Stimulated activated CD8-positive, alpha-beta memory T cell treated with anti-CD3 and anti-CD28 coated beads, Interleukin-7, amount 100 ng/mL, for 4 hours (primary cell): ENCODE results near the gene SLN.

ENCODE experiments used
- DNase-seq, 2 donors: peaks; one replicate each; pipeline ENCODE4 v3.0.0-alpha.2; 2020; ENCODE audit warnings: low read depth in 2 of 2

Gene SLN

DNA sequence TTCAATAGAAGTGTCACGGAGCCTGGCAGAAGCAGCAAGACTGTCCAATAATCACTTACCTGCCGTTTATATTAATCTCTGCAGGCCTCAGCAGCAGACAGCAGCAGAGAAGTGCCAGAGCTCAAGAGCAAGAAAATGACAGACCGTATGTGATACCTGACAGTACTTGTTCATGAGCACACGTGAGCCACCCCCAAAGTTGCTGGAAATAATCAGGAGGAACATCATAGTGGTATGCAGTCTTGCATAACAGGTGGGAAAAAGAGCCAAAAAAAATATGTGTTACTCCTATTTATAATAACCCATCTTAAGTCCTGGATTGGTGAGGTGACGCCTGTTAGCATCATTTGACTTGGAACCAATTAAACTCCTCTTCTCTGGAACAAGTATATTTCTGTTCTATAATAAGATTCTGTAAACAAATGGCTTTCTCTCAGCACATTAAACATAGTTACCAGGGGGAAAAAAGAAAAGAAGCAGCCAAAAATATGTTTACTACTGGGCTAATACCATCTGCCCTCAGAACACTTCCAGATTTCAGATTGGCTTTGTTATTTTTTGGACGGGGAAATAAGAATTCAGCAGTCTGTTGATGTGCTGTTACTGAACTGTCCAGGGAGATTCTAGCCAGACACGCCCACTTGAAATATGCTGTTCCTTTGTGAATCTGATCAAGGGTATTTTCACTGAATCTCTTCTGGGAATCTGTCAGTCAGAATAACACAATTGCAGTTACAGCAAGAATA is 7.9 kb upstream of the SLN start:
- no peak for DNase-seq

DNA sequence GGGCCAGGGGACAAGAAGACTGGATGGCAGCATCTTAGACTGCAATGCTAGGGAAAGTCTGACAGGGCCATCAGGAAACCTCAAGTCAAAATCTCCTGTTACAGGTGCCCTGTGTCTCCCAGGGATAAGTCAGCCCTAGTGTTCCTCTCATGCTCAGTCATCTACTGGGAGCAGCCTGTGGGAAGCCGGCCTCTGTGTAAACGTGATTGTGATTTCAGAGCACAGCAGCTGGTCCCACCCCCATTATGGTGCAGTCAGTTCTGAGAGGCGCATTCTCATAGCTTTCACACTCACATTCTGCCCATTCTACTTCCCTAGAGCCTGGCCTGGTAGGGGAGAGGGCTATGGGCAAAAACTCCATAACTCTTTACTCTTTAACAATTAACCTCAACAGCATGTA is 7.2 kb upstream of the SLN start:
- DNase-seq: no peak

DNA sequence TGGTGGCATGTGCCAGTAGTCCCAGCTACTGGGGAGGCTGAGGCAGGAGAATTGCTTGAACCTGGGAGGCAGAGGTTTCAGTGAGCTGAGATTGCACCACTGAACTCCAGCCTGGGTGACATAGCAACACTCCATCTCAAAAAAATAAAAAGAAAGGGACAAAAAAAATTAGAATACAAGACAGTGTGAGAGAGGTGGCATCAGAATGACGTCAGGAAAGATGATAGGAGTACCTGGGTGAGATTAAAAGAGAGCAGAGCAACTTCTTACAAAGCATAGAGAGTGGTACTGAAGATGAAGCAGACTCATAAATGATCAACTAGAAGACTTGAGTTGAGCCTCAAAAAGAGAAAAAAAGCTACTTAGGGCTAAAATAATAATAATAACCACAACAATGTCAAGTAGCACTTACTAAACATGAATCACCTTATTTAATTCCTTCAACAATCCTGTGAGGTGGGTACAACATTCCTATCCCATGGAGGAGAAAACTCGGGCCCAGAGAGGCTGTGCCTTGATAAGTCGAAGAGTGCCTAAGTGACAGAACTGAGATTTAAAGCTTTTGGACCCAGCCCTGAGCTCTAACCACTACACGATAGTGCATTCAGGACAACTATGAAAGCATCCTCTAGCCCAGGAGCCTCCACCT is 5.2 kb upstream of the SLN start:
- DNase-seq: no peak

DNA sequence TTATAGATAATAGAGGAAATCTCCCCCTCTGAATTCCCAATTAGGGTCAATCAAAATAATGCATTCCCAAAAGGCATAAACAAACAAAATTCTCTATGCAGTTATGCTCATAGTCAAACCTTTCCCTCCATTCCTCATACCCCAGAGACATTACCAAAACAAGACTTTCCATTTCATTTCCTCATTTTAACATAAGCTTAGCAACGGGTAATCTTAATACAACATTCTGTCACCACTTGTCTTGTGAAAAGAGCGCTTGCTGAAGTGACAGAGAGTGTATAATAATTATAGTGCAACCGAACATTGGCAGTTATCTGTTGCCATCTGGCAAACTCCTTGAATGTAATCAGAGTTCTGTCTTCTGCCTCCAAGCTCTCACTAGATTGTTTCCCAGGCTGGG is 1.2 kb upstream of the SLN start:
- DNase-seq: no peak

DNA sequence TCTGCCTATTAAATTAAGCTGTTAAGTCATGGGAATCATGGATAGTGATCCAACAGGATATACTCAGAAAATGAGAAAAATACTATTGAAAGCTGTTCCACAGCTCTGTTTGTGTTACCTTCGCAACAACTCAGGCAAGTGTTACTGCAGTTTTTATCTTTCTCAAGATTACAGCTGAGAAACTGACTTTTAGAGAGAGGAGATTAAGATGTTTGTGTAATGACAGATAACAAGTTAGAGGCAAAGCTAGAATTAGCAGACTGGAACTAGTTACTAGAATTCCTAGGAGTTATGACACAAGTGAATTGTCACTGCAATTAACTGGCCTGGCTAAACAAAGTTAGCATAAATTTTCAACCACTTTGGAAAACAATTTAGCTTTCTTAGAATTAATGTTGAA is 1.6 kb downstream of the SLN start:
- DNase-seq: no peak

DNA sequence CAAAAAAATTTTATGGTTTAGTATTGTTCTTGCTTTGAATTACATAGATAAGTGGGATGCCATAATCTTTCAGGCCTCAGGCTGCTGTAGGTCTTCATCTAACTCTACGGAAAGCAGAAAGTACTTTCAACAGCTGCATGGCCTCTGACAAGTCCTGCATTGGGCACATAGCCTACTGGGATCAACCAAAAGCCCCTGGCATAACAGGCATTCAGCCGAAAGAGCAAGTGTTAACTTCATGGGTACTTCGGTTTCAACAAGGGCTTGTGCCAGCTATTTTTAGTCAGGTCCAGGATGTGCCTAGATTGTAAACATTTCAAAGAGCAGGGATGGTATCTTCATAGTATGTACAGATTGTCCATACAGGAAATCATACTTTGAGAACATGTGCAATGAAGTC is 3.1 kb downstream of the SLN start:
- no peak for DNase-seq

GRCh38 chr11:107707807-107708206 is 4.0 kb downstream of the SLN start:
- DNase-seq: no peak

DNA sequence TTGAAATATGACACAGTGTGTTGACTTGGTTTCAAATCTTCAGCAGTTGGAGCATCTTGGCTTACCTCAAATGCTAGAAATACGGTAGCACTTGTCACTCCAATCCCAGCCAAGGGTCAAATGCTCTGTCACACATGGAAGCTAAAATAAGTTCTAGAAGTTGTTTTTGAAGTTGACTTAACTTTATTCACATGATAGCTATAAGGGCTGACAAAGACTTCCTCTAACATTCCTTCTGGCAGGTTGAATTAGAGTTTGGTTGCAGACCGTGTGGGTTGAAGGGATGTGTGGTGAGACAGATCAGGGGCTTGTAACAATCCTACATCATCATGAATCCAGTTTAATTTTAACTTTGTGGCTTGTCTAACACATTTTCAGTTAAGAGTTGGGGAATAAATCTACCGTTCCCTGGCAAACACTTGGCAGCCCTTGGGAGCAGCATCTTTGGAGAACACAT is 4.6 kb downstream of the SLN start:
- no peak for DNase-seq

- no peak for DNase-seq
Observed at GRCh38 chr11:107706531-107706930, 5.3 kb downstream of the SLN start.

DNA sequence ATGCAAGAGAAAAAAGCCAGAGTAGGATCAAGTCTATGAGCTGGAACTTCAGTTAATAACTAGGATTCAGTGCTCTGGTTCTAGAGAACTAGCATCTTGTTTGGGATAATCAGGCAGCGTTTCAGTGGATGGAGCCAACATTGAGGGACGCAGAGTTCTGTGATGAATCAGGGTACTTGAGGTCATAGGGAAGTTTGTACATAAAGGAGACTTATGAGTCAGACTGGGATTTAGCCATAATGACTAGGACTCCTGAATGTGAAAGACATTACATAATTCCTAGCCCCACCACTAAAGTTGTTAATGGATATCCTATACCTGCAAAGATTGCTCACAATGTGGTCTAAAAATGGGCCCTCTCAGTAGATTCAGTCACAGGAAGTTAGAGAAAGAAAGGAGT is 6.8 kb downstream of the SLN start:
- DNase-seq: no peak

- DNase-seq: no peak
Observed at GRCh38 chr11:107704451-107704850, 7.4 kb downstream of the SLN start.

DNA sequence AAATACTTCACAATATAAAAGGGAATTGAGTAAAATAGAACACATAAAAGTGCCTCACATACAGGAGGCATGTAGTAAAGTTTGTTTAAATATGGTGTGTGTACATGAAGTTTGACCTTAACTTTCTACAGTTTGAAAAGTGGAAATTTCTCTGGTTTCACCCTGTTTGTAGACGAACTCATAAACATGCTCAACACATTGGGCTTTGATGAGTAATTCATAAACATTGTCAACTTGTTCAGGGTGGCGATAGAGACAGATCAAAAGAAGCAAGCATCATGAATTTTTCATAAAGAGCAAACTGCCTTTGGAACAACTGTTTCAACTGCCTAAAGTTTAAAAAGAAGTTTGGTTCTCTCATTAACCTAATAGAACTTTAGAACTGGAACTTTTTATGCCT is 9.1 kb downstream of the SLN start:
- no peak for DNase-seq

DNA sequence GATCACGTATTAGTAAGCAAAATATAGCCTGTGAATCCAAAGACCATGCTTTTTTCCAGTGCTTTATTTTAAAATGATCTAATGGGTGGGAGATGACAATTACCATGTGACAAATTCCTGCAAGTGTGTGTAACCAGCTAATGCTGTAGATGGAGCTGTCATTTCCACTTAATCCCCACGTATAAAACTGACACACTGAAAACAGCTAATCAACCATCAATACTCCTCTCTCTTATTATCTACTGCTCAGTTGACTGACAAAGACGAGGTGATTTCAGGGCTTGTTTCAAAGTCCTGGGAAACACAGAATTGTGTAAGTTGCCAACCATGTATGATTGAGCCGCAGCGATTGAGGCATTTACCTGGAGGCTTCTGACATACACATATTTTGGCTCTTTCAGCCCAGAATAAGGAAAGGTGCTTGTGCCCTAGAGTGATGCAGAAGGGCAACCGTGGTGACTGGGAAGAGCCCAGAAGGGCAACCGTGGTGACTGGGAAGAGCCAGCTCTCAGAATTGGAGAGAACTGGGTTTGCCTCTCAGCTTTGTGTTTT is 9.7 kb downstream of the SLN start:
- DNase-seq: no peak

DNA sequence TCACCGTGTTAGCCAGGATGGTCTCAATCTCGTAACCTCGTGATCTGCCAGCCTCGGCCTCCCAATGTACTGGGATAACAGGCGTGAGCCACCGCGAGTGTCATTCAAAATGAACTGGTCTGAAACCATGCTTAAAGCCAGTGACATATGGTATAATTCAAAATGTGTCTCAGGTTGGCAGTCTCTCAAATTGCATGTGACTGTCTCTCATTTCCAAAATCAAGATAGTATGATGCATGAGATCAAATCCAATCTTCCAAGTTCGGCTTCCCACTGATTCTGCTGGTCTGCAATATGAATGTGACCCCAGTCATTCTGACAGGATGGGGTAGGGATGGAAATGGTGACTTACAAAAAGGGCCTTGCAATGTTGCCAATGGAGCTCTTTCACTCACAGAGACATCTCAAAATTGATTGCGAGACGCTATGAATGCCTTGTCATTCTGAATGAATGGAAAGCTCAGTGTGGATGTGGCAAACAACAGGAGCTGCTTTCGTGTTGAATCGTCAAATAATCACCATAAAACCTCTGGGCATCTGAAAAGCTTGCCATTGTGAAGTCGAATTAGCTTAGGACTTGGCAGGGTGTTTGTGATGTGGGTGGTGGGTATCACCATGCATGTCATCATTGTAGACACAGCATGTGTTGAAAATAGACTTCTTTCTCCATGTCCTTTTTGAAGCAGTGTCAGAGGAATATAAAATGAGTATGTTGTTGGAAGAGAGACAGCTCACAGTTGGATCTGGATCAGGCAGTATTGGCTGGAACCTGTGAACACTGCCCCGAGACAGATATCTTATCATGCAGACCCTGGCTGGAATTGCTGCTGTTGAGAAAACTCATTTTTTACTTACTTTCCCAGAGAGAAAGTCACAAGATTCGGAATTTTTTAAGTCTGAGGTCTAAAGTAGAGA is 12.2 kb downstream of the SLN start:
- DNase-seq: no peak

DNA sequence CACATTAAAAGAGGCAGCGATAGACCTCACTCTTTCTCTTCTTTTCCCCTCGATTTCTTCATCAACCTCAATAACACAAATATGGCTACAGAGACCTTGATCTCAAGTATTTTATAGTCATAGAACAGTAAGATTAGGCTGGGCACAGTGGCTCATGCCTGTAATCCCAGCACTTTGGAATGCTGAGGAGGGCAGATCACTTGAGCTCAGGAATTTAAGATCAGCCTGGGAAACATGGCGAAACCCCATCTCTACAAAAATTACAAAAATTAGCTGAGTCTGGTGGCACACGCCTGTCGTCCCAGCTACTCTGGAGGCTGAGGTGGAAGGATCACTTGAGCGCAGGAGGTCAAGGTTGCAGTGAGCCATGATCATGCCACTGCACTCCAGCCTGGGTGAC is 14.6 kb downstream of the SLN start:
- DNase-seq: no peak

DNA sequence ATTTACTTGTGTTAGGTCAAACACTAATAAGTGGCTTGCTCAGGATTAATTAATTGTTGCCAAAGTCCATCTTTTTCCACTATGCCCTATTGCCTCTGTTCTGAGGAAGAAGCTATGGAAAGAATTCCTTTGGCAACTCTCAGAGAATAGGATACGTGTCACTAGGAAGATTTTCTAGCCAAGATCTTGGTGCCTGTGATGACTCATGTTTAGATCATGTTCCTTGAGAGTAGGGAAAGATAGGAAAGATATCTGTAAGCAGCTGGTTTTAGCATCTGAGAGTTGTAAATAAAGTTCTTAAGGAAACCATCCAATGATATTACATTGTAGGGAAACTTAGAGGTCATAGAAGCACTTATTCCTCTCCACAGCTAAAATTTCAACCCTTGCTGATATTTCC is 15.7 kb downstream of the SLN start:
- no peak for DNase-seq

DNA sequence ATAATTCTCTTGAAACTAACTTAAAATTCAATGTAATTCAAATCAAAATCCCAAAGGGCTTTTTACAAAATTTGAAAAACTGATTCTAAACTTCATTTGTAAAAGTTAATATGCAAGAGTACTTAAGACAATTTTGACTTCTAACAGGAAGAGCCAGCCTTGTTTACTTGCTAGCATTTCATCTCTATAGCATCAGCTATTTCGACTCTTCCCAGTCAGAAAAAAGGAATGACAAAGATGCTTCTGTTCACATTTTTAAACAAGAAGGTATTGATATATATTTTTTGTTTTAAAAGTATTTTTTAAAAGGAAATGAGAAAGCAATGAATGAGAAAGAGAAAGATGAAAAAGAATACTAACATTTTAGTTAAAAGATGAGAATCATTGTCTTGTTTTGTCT is 16.4 kb downstream of the SLN start:
- DNase-seq: no peak

GRCh38 chr11:107691000-107691750 is 20.7 kb downstream of the SLN start:
- DNase-seq: no peak

- DNase-seq: peak; percentile 1 to 8
Observed at GRCh38 chr11:107689317-107690202, 22.3 kb downstream of the SLN start.

DNA sequence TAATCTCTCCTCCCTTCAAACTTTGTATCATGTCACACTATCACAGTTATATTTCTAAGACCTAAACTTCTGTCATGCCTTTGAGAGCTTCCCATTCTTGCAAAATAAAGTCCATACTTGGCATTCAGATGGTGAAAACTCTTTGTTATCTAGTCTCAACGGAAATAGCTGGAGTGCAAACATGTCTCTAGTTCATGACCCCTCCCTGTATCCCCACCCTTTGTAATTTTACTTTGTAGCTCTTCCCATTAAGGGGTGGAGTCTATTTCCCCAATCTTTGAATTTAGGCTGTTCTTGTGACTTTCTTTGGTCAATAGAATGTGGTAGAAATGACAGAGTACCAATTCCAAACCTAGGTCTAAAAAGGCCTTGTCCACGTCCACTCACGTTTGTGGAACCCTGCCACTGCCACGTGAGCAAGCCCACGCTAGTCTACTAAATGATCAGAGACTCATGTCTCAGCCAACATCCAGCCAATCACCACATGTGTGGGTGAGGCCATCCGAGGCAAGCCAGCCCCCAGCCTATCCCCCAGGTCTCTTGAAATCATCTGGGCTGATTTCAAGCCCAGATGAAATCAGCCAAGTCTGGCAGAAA is 23.4 kb downstream of the SLN start:
- DNase-seq: no peak
